Endothelial cell (in vitro differentiated cells): ENCODE data around the gene ARRB1. TPM values are rescaled to one million over a fixed set of nuclear protein-coding genes. Genes with fewer than 3 reads are reported as not detected.

Source experiments
- DNase-seq: peaks from one replicate; pipeline ENCODE4 v3.0.0; 2021; ENCODE audit warnings: low spot score
- H3K27ac Mint-ChIP-seq: one replicate; pipeline ENCODE4 v1.8.0; 2021; ENCODE audit warnings: mixed read lengths, inconsistent platforms; ENCODE audit not compliant: unreplicated experiment
- H3K27me3 Mint-ChIP-seq: one replicate; pipeline ENCODE4 v1.8.0; 2021; ENCODE audit warnings: mild to moderate bottlenecking, moderate library complexity, mixed read lengths, inconsistent platforms; ENCODE audit not compliant: unreplicated experiment
- H3K36me3 Mint-ChIP-seq: one replicate; pipeline ENCODE4 v1.8.0; 2021; ENCODE audit warnings: mild to moderate bottlenecking, low read depth, mixed read lengths, inconsistent platforms; ENCODE audit not compliant: unreplicated experiment
- H3K4me1 Mint-ChIP-seq: one replicate; pipeline ENCODE4 v1.8.0; 2021; ENCODE audit warnings: mild to moderate bottlenecking, mixed read lengths, inconsistent platforms; ENCODE audit not compliant: unreplicated experiment
- H3K4me3 Mint-ChIP-seq: one replicate; pipeline ENCODE4 v1.8.0; 2021; ENCODE audit warnings: mild to moderate bottlenecking, mixed read lengths, inconsistent platforms; ENCODE audit not compliant: unreplicated experiment
- H3K9me3 Mint-ChIP-seq: one replicate; pipeline ENCODE4 v1.8.0; 2021; ENCODE audit warnings: mixed read lengths, inconsistent platforms; ENCODE audit not compliant: unreplicated experiment
- CTCF ChIP-seq: fragments of 200-600 bp; sonication (generic); IDR thresholded peaks from one replicate; pipeline ENCODE4 v1.5.0; 2021; ENCODE audit warnings: antibody characterized with exemption; ENCODE audit not compliant: unreplicated experiment
- total RNA-seq: library from RNA; stranded (reverse); fragmentation: NEBNext Ultra II Directional; extraction: Animal tissue kit (Norgen Biotek cat#: 25700); gene quantifications from one replicate; pipeline ENCODE4 v1.2.1, GENCODE V29; 2021; ENCODE audit not compliant: unreplicated experiment

The ARRB1 gene
- total RNA-seq, 1 donor from 2014 or later: 197 TPM

- H3K36me3 Mint-ChIP-seq: peaks cover 7% of the 10 kb centered on the region
- H3K9me3 Mint-ChIP-seq: no peaks in the 10 kb centered on the region
- H3K4me1 Mint-ChIP-seq: peaks cover 38% of the 10 kb centered on the region
- no peak overlapping the region for H3K4me3 Mint-ChIP-seq
- TF ChIP-seq CTCF: no peak
- peak overlapping the region; percentile 75 for H3K27ac Mint-ChIP-seq
- no peak for DNase-seq
- H3K27me3 Mint-ChIP-seq: no peaks in the 10 kb centered on the region
These were observed 49.1 kb downstream of the ARRB1 start for GRCh38 chr11:75302371-75302770.

GRCh38 chr11:75301601-75302345 lies 49.7 kb downstream of the ARRB1 start:
- Mint-ChIP-seq H3K27me3 (no peaks in the 10 kb centered on the region), H3K9me3 (no peaks in the 10 kb centered on the region), H3K4me3 (no peak overlapping the region), H3K4me1 (peaks cover 32% of the 10 kb centered on the region), H3K36me3 (peaks cover 13% of the 10 kb centered on the region), H3K27ac (peak overlapping the region; percentile 54)
- TF ChIP-seq CTCF: no peak
- DNase-seq: no peak

GRCh38 chr11:75301131-75301530 lies 50.3 kb downstream of the ARRB1 start:
- Mint-ChIP-seq H3K4me3 (no peak overlapping the region), H3K27ac (no peak overlapping the region), H3K27me3 (no peaks in the 10 kb centered on the region), H3K36me3 (peaks cover 14% of the 10 kb centered on the region), H3K4me1 (peaks cover 27% of the 10 kb centered on the region), H3K9me3 (no peaks in the 10 kb centered on the region)
- DNase-seq: no peak
- TF ChIP-seq CTCF: no peak

GRCh38 chr11:75298976-75299260 lies 52.5 kb downstream of the ARRB1 start:
- Mint-ChIP-seq H3K9me3 (no peaks in the 10 kb centered on the region), H3K4me1 (peaks cover 16% of the 10 kb centered on the region), H3K27me3 (peaks cover 1% of the 10 kb centered on the region), H3K36me3 (peaks cover 15% of the 10 kb centered on the region), H3K27ac (no peak overlapping the region), H3K4me3 (no peak overlapping the region)
- no peak for TF ChIP-seq CTCF
- DNase-seq: no peak

GRCh38 chr11:75298191-75298975 lies 53.1 kb downstream of the ARRB1 start:
- H3K4me3 Mint-ChIP-seq: no peak overlapping the region
- peaks cover 4% of the 10 kb centered on the region for H3K27me3 Mint-ChIP-seq
- no peak overlapping the region for H3K27ac Mint-ChIP-seq
- TF ChIP-seq CTCF: no peak
- H3K36me3 Mint-ChIP-seq: peaks cover 19% of the 10 kb centered on the region
- peaks cover 18% of the 10 kb centered on the region for H3K4me1 Mint-ChIP-seq
- no peaks in the 10 kb centered on the region for H3K9me3 Mint-ChIP-seq
- no peak for DNase-seq
